Stimulated activated CD4-positive, alpha-beta T cell treated with anti-CD3 and anti-CD28 coated beads, TNF-alpha, amount 100 ng/mL, for 4 hours (primary cell): ENCODE measurements around the gene EPHA7.

Experiments used
- DNase-seq, 3 experiments: peaks; one replicate each; pipeline ENCODE4 v3.0.0-alpha.2; 2020; ENCODE audit warnings: low read depth in 3 of 3

The EPHA7 gene

DNA sequence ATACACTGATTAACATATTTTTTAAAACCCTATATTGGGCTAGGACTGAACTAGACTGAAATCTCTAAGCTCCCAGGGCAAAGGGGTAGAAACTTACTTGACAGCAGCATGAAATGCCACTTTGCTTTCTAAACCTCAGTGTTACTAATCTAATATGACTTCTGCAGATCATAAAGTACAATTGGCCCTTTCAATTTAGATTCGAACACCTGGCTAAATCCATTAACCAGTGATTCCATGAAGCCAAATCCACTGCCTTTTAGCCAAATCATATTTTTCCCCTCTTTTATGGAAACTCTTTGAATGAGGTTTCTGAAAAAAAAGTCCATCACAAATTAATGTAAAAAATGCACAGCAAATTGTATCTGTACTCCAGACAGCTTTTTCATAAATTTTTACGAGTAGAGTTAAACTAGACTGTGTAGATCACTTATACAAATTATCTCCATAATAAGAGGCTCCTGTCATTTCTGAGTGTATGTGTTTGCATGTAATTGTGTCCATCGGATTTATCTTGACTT is 25.7 kb downstream of the EPHA7 start:
- no peak for DNase-seq

- DNase-seq: no peak
Measured at GRCh38 chr6:93392797-93393196, 26.6 kb downstream of the EPHA7 start.

DNA sequence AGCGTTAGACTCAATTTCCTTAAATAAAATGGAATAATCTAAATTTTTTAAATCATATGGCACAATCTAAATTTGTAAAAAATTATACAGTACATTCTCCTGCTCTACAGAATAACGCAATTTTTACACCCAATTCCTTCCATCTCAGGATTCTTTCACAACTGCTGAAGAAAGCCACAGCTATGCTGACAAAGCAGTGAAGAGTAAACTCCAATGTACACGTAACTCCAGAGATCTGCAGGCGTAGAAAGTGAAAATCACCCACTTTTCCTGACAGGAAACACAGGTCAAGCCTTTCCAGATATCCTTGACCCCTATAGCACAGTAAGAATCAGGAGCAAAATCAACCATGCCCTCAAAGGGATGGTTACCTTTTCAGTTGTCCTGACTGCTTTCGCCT is 27.4 kb downstream of the EPHA7 start:
- no peak for DNase-seq

GRCh38 chr6:93389192-93389591 is 30.2 kb downstream of the EPHA7 start:
- no peak for DNase-seq

- DNase-seq: no peak
Measured at GRCh38 chr6:93388070-93388469, 31.3 kb downstream of the EPHA7 start.

DNA sequence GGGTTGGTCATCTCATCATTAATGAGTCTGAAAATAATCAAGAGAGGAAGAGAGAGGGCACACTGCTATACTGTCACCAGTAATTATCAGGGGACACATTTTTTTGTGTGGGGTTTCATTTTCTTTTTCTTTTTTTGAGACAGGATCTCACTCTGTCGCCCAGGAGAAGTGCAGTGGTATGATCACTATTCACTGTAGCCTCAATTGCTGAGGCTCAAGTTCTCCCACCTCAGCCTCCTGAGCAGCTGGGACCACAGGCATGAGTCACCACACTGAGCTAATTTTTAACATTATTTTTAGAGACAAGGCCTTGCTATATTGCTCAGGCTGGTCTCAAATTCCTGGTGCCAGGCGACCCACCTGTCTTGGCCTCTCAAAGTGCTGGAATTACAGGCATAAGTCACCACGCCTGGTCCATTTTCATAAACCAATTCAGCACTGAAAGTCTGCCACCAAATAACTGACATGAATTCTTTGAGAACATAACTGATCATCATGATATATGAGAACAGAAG is 43.3 kb downstream of the EPHA7 start:
- DNase-seq: no peak

- no peak for DNase-seq
Measured at GRCh38 chr6:93373445-93373844, 45.9 kb downstream of the EPHA7 start.

DNA sequence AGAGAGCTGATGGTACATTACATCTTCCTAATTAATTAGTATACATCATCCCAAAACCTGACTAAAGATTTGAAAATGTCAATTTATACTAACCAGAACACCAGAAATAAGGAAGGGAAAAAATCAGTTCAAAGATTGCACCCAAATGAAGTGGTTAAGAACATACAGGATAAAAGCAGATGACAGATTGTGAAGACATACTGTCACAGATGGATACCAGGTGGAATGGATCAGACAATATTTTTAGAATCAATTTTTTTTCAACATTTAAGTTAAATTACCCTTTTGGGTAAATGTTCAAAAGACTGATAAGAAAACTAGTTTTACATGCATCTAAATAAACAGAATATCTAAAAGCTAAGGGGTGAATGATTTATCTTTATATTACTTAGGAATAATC is 47.6 kb downstream of the EPHA7 start:
- DNase-seq: no peak

GRCh38 chr6:93369586-93370134 is 49.7 kb downstream of the EPHA7 start:
- DNase-seq: no peak

GRCh38 chr6:93366506-93366905 is 52.9 kb downstream of the EPHA7 start:
- DNase-seq: no peak

DNA sequence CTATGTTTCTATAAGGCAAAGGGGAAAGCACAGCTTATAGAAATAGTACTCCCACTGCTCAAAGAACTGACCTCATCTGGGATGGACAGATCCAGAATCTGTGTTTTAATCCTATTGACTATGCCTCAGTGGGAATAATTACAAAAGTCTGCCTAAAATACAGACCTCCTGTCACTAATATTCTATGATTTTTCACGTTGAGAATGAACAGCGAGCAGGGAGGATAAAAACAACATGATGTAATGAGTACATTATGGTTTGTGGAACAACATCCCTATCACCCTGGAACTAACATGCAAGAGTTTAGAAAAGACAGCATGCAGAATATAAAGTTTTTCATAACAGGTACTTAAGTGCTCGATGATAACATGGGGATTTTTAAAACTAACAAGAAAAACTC is 53.9 kb downstream of the EPHA7 start:
- no peak for DNase-seq

DNA sequence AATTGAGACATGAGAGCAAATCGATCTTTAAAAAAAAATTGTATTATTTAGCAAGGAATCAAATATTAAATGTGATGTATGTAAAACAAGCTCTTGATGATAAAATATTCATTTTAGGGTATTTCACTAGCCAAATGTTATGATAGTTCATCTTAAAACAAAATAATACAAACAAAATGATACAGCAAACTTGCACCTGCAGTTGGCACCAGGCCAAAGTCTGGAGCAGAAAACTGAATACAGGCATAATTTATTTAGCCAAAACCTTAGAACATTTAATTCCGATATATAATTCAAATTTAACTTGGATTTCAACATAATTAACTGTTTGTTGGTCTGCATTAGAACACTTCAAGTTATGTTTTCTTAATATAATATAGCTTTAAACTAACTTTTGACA is 60.9 kb downstream of the EPHA7 start:
- no peak for DNase-seq

GRCh38 chr6:93352604-93353003 is 66.8 kb downstream of the EPHA7 start:
- no peak for DNase-seq

GRCh38 chr6:93351222-93351621 is 68.1 kb downstream of the EPHA7 start:
- DNase-seq: no peak

DNA sequence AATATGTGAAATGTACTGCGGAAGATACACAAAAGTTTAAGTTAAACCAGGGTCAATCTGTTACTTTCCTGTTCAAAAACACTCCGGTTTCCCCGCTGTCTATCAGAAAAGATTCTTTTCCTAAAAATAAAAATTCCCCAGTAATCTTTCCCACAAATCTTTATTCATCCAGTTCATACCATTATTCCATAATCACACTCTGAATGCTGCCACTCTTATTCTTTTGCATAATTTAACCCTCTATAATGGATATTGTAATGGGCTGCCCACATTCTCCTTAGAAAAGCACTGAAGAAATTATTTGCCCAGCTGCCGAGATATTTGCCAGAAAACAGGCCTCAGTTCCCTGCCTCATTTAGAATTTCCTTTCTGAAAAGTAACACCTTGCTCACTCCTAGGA is 68.6 kb downstream of the EPHA7 start:
- DNase-seq: no peak

- DNase-seq: no peak
Measured at GRCh38 chr6:93344333-93344835, 75.0 kb downstream of the EPHA7 start.

GRCh38 chr6:93343476-93343875 is 75.9 kb downstream of the EPHA7 start:
- DNase-seq: no peak

GRCh38 chr6:93341900-93342613 is 77.3 kb downstream of the EPHA7 start:
- no peak for DNase-seq

- no peak for DNase-seq
Measured at GRCh38 chr6:93337772-93338394, 81.5 kb downstream of the EPHA7 start.

- DNase-seq: no peak
Measured at GRCh38 chr6:93337014-93337413, 82.3 kb downstream of the EPHA7 start.

DNA sequence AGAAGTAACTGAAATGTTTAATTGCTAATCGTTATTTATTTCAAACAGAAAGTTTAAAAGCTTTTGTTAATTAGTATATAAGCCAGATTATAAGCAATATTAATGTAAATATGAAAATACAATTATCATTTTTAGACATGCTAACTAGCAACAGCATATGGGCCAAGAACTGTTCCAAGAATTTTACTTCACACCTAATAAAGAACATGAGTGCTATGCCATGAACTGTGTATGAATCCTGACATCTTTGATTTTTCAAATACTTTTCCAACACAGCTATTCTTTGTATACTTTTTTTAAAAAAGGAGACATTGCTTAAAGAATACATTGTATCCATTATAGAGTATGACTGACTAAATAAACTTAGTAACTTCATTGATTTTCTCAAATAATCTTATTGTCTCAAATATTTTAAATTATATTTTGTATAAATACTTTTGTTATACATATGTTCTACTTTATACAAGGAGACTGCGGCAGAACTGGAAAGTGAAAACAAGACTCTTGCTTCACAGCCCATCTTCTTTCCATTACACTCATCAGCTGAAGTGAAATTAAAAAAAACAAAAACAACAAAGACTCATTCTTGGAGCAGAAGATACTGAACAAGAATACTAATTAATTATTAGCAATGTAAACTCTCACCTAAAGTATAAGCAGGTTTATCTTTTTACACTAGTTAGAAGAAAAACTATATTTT is 89.9 kb downstream of the EPHA7 start:
- DNase-seq: no peak

DNA sequence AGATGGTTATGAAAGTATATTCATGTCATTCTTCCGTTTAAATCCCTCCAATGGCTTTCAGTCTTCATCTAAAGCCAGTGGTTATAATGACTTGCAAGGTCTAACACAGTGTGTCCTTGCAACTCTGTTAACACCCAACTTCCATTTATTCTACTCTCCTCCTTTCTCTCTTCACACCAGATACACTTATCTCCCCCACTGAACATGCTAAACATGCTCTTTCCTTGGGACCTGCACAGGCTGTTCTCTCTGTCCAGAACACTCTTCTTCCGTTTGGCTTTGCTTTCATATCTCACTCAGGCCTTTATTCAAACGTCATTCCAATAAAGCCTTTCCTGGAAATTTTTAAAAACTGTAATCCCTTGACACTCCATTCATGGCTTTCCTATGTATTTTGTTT is 91.5 kb downstream of the EPHA7 start:
- DNase-seq: no peak
